ENCODE measurements around the gene PARVG. TPM values are rescaled to one million over a fixed set of nuclear protein-coding genes. Genes with fewer than 3 reads are reported as not detected.

Gene PARVG
- total RNA-seq, 1 donor from 2014 or later: 0.23 TPM

DNA sequence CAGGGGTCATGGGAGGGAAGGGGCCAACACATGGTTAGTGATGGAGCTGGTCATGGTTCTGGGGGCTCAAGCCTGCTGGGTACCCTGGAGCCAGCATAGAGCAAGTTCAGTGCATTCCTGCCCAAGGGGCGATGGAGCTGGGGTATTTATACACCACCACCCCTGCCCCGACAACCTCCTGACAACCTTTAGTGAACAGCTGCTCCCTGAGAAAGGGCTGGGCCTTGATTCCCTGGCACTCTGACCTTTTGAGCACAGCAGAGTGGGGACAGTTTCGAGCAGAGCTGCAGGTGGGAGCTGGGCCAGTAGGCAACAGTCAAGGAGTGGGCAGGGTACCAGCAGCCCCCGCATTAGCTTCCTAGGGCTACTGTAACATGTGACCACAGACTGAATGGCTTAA is 6.0 kb downstream of the PARVG start:
- H3K9me3 ChIP-seq (ENCODE audit: insufficient read depth, low read depth, low read length): no peaks in the 10 kb centered on the region
- no peaks in the 10 kb centered on the region for H3K4me1 ChIP-seq (ENCODE audit: insufficient read depth, low read length)
- H3K9me3 Mint-ChIP-seq (ENCODE audit: unreplicated experiment): no peaks in the 10 kb centered on the region
- DNase-seq (ENCODE audit: low read depth) (no peak), FAIRE-seq (no peak)
- H3K4me3 Mint-ChIP-seq (ENCODE audit: unreplicated experiment): no peak overlapping the region
- H3K27me3 Mint-ChIP-seq (ENCODE audit: low read depth, unreplicated experiment): peaks cover 25% of the 10 kb centered on the region
- H3K4me2 ChIP-seq (ENCODE audit: low read length): no peak overlapping the region
- peaks cover 3% of the 10 kb centered on the region for H3K4me1 Mint-ChIP-seq (ENCODE audit: low read depth, unreplicated experiment)
- H3K27me3 ChIP-seq (ENCODE audit: insufficient read depth, low read length): peaks cover 12% of the 10 kb centered on the region
- H3K36me3 Mint-ChIP-seq (ENCODE audit: low read depth, unreplicated experiment): peaks cover 3% of the 10 kb centered on the region
- no peak overlapping the region for H3K9ac ChIP-seq (ENCODE audit: low read length)
- H3K27ac ChIP-seq (ENCODE audit: low read depth, low read length): no peak overlapping the region
- no peak overlapping the region for H3K4me3 ChIP-seq (ENCODE audit: insufficient read depth, low read depth, low read length)
- no peaks in the 10 kb centered on the region for H3K36me3 ChIP-seq (ENCODE audit: insufficient read depth, low read length)
- no peaks in the 10 kb centered on the region for H3K79me2 ChIP-seq (ENCODE audit: insufficient read depth, low read length)
- H3K27ac Mint-ChIP-seq (ENCODE audit: unreplicated experiment): no peak overlapping the region
- H2AFZ ChIP-seq (ENCODE audit: low read depth, low read length): no peak overlapping the region
- TF ChIP-seq EZH2 (IDR thresholded peaks at IDR 0.05; ENCODE audit: insufficient read depth, low read length): no peak
- TF ChIP-seq, protein P1, sequence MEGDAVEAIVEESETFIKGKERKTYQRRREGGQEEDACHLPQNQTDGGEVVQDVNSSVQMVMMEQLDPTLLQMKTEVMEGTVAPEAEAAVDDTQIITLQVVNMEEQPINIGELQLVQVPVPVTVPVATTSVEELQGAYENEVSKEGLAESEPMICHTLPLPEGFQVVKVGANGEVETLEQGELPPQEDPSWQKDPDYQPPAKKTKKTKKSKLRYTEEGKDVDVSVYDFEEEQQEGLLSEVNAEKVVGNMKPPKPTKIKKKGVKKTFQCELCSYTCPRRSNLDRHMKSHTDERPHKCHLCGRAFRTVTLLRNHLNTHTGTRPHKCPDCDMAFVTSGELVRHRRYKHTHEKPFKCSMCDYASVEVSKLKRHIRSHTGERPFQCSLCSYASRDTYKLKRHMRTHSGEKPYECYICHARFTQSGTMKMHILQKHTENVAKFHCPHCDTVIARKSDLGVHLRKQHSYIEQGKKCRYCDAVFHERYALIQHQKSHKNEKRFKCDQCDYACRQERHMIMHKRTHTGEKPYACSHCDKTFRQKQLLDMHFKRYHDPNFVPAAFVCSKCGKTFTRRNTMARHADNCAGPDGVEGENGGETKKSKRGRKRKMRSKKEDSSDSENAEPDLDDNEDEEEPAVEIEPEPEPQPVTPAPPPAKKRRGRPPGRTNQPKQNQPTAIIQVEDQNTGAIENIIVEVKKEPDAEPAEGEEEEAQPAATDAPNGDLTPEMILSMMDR (IDR thresholded peaks at IDR 0.05; ENCODE audit: insufficient read depth, low read depth, low read length): no peak
- H4K20me1 ChIP-seq (ENCODE audit: insufficient read depth, low read length): no peaks in the 10 kb centered on the region

DNA sequence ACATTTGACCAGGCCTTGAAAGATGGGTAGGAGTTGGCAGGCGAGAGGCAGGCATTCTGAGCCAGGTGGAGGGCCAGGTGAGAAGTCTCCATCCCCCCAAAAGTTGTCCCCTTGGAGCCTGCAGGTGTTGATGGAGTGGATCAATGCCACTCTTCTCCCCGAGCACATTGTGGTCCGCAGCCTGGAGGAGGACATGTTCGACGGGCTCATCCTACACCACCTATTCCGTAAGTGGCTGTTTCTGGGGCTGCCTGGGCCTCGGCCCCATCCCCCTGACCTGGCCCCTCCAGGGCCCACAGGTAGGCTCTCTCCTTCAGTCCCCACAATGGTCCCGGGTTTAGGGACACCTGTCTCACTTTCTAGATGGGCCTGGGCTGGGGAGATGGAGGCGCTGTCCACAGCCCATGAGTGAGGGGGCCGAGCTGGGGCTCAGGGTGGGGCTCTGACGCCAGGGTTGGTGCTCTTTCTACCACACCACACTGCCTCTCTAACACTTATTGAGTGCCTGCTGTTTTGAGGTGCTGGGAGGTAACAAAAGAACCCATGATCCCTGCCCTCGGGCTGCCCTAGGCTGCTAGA is 7.0 kb downstream of the PARVG start:
- no peak overlapping the region for H3K9ac ChIP-seq (ENCODE audit: low read length)
- no peaks in the 10 kb centered on the region for H3K36me3 ChIP-seq (ENCODE audit: insufficient read depth, low read length)
- Mint-ChIP-seq H3K4me1 (ENCODE audit: low read depth, unreplicated experiment) (peaks cover 3% of the 10 kb centered on the region), H3K4me3 (ENCODE audit: unreplicated experiment) (no peak overlapping the region), H3K9me3 (ENCODE audit: unreplicated experiment) (no peaks in the 10 kb centered on the region), H3K36me3 (ENCODE audit: low read depth, unreplicated experiment) (peaks cover 3% of the 10 kb centered on the region), H3K27me3 (ENCODE audit: low read depth, unreplicated experiment) (peaks cover 25% of the 10 kb centered on the region), H3K27ac (ENCODE audit: unreplicated experiment) (no peak overlapping the region)
- H3K27me3 ChIP-seq (ENCODE audit: insufficient read depth, low read length): peaks cover 8% of the 10 kb centered on the region
- H3K4me3 ChIP-seq (ENCODE audit: insufficient read depth, low read depth, low read length): no peak overlapping the region
- H2AFZ ChIP-seq (ENCODE audit: low read depth, low read length): no peak overlapping the region
- no peaks in the 10 kb centered on the region for H3K4me1 ChIP-seq (ENCODE audit: insufficient read depth, low read length)
- no peaks in the 10 kb centered on the region for H3K79me2 ChIP-seq (ENCODE audit: insufficient read depth, low read length)
- no peak for DNase-seq (ENCODE audit: low read depth)
- peaks cover 2% of the 10 kb centered on the region for H3K9me3 ChIP-seq (ENCODE audit: insufficient read depth, low read depth, low read length)
- no peak for FAIRE-seq
- H3K27ac ChIP-seq (ENCODE audit: low read depth, low read length): no peak overlapping the region
- H4K20me1 ChIP-seq (ENCODE audit: insufficient read depth, low read length): no peaks in the 10 kb centered on the region
- TF ChIP-seq EZH2 (IDR thresholded peaks at IDR 0.05; ENCODE audit: insufficient read depth, low read length): no peak
- TF ChIP-seq, protein P1 (IDR thresholded peaks at IDR 0.05; ENCODE audit: insufficient read depth, low read depth, low read length): no peak
- H3K4me2 ChIP-seq (ENCODE audit: low read length): no peak overlapping the region

DNA sequence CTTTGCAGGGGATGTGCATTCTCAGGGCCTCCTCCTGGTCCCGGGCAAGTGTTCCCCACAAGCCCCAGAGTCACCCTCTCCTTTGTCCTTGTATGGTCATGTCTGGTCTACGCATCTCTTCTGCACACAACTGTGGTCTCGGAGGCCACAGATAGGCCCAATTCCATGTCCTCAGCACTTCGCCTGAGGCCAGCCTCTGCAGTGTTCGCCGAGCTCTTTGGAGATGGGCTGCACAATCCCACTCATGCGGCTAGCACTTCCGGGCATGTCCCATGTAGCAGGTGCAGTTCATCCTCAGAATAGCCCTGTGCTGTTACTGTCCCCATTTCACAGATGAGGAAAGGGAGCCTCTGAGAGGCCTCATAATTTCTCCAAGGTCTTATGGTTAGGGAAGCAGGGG is 7.6 kb downstream of the PARVG start:
- Mint-ChIP-seq H3K4me3 (ENCODE audit: unreplicated experiment) (no peak overlapping the region), H3K4me1 (ENCODE audit: low read depth, unreplicated experiment) (peaks cover 3% of the 10 kb centered on the region), H3K36me3 (ENCODE audit: low read depth, unreplicated experiment) (peaks cover 3% of the 10 kb centered on the region), H3K9me3 (ENCODE audit: unreplicated experiment) (no peaks in the 10 kb centered on the region), H3K27ac (ENCODE audit: unreplicated experiment) (peak overlapping the region; percentile 18), H3K27me3 (ENCODE audit: low read depth, unreplicated experiment) (peaks cover 29% of the 10 kb centered on the region)
- no peak overlapping the region for H3K9ac ChIP-seq (ENCODE audit: low read length)
- FAIRE-seq (no peak), DNase-seq (ENCODE audit: low read depth) (no peak)
- H3K9me3 ChIP-seq (ENCODE audit: insufficient read depth, low read depth, low read length): peaks cover 2% of the 10 kb centered on the region
- no peaks in the 10 kb centered on the region for H3K79me2 ChIP-seq (ENCODE audit: insufficient read depth, low read length)
- H4K20me1 ChIP-seq (ENCODE audit: insufficient read depth, low read length): no peaks in the 10 kb centered on the region
- TF ChIP-seq, protein P1 (IDR thresholded peaks at IDR 0.05; ENCODE audit: insufficient read depth, low read depth, low read length): no peak
- TF ChIP-seq EZH2 (IDR thresholded peaks at IDR 0.05; ENCODE audit: insufficient read depth, low read length): no peak
- no peaks in the 10 kb centered on the region for H3K4me1 ChIP-seq (ENCODE audit: insufficient read depth, low read length)
- H2AFZ ChIP-seq (ENCODE audit: low read depth, low read length): no peak overlapping the region
- H3K27ac ChIP-seq (ENCODE audit: low read depth, low read length): no peak overlapping the region
- H3K4me2 ChIP-seq (ENCODE audit: low read length): no peak overlapping the region
- H3K4me3 ChIP-seq (ENCODE audit: insufficient read depth, low read depth, low read length): no peak overlapping the region
- peaks cover 7% of the 10 kb centered on the region for H3K27me3 ChIP-seq (ENCODE audit: insufficient read depth, low read length)
- no peaks in the 10 kb centered on the region for H3K36me3 ChIP-seq (ENCODE audit: insufficient read depth, low read length)
